HG02763 (cell line): ENCODE measurements around the gene RNFT2.

Source experiments
- ATAC-seq: cut with Tn5 transposase; IDR thresholded peaks from one replicate; pipeline ENCODE4 v1.9.1; 2021; ENCODE audit warnings: mild to moderate bottlenecking, moderate library complexity; ENCODE audit not compliant: unreplicated experiment

Gene RNFT2

GRCh38 chr12:116821291-116821690, 83.2 kb downstream of the RNFT2 start:
- ATAC-seq, result no peak

GRCh38 chr12:116827432-116827831, 89.3 kb downstream of the RNFT2 start:
- no peak for ATAC-seq

GRCh38 chr12:116832353-116832752, 94.2 kb downstream of the RNFT2 start:
- ATAC-seq, result no peak

- no peak for ATAC-seq
These were observed 95.4 kb downstream of the RNFT2 start for GRCh38 chr12:116833474-116833873.

- no peak for ATAC-seq
These were observed 97.4 kb downstream of the RNFT2 start for GRCh38 chr12:116835484-116835883.

GRCh38 chr12:116837097-116837496, 99.0 kb downstream of the RNFT2 start:
- no peak for ATAC-seq

- ATAC-seq, result no peak
These were observed 100.2 kb downstream of the RNFT2 start for GRCh38 chr12:116838365-116838764.

- ATAC-seq, result no peak
These were observed 101.2 kb downstream of the RNFT2 start for GRCh38 chr12:116839287-116839830.

- ATAC-seq, result no peak
These were observed 105.0 kb downstream of the RNFT2 start for GRCh38 chr12:116843085-116843484.

- ATAC-seq, result no peak
These were observed 111.1 kb downstream of the RNFT2 start for GRCh38 chr12:116849216-116849615.

GRCh38 chr12:116852303-116852702, 114.2 kb downstream of the RNFT2 start:
- no peak for ATAC-seq

GRCh38 chr12:116853507-116853906, 115.4 kb downstream of the RNFT2 start:
- no peak for ATAC-seq

- no peak for ATAC-seq
These were observed 117.8 kb downstream of the RNFT2 start for GRCh38 chr12:116855744-116856470.

GRCh38 chr12:116856729-116857128, 118.6 kb downstream of the RNFT2 start:
- no peak for ATAC-seq

GRCh38 chr12:116859079-116859478, 121.0 kb downstream of the RNFT2 start:
- ATAC-seq, result no peak

- ATAC-seq, result no peak
These were observed 122.1 kb downstream of the RNFT2 start for GRCh38 chr12:116860263-116860662.

GRCh38 chr12:116861320-116861719, 123.2 kb downstream of the RNFT2 start:
- peak; percentile 76 for ATAC-seq

GRCh38 chr12:116862167-116862566, 124.1 kb downstream of the RNFT2 start:
- no peak for ATAC-seq

- no peak for ATAC-seq
These were observed 125.2 kb downstream of the RNFT2 start for GRCh38 chr12:116863275-116863767.

GRCh38 chr12:116864371-116865160, 126.5 kb downstream of the RNFT2 start:
- no peak for ATAC-seq

- ATAC-seq, result no peak
These were observed 129.4 kb downstream of the RNFT2 start for GRCh38 chr12:116867523-116867922.

- ATAC-seq, result no peak
These were observed 132.2 kb downstream of the RNFT2 start for GRCh38 chr12:116870306-116870705.
